PC-3 (cell line): ENCODE results near the gene ISCA2. TPM values are rescaled to one million over a fixed set of nuclear protein-coding genes. Genes with fewer than 3 reads are reported as not detected.

Source experiments
- ATAC-seq: fragments of 200-7000 bp; cut with Tn5 transposase; 2 replicates; pipeline ENCODE4 v1.9.1; 2020; ENCODE audit warnings: mild to moderate bottlenecking, moderate library complexity
- BruUV-seq: library from RNA; stranded (reverse); fragments of 400-500 nt; replicated peaks from 2 replicates; lab custom pipeline; 2021; lab: Mats Ljungman, UMichigan
- CTCF ChIA-PET: fragments of 300-600 bp; sonication (Branson Sonifier 250); formaldehyde crosslinking; loops from one replicate; lab custom pipeline; 2022; ENCODE audit warnings: antibody characterized with exemption; lab: Charles Lee
- POLR2A ChIA-PET: fragments of 300-600 bp; sonication (Branson Sonifier 250); formaldehyde crosslinking; loops from one replicate; lab custom pipeline; 2022; ENCODE audit warnings: antibody characterized with exemption; ENCODE audit not compliant: unreplicated experiment; lab: Charles Lee
- DNase-seq: peaks from one replicate; pipeline ENCODE4 v3.0.0-alpha.2; 2015
- H2AFZ ChIP-seq: fragments of 300-600 bp; sonication (generic); 2 replicates; pipeline ENCODE4 v1.6.0; 2016; ENCODE audit warnings: antibody characterized with exemption, low read length
- H3F3A ChIP-seq: fragments of 300-600 bp; sonication (generic); one replicate; pipeline ENCODE4 v1.6.0; 2017; ENCODE audit warnings: antibody characterized with exemption, low read length, control low read depth, mild to moderate bottlenecking; ENCODE audit not compliant: unreplicated experiment
- H3K27ac ChIP-seq: fragments of 300-600 bp; sonication (generic); 2 replicates; pipeline ENCODE4 v1.5.1; 2016; ENCODE audit warnings: mild to moderate bottlenecking, low read length
- H3K27me3 ChIP-seq: fragments of 300-600 bp; sonication (generic); 2 replicates; pipeline ENCODE4 v1.6.1; 2016; ENCODE audit warnings: low read length, mixed read lengths
- H3K36me3 ChIP-seq: fragments of 300-600 bp; sonication (generic); 2 replicates; pipeline ENCODE4 v1.6.1; 2016; ENCODE audit warnings: low read depth, mixed run types, low read length, mixed read lengths
- H3K4me1 ChIP-seq: fragments of 300-600 bp; sonication (generic); 2 replicates; pipeline ENCODE4 v1.5.1; 2016; ENCODE audit warnings: low read length; ENCODE audit not compliant: insufficient read depth
- H3K4me2 ChIP-seq: fragments of 300-600 bp; sonication (generic); 2 replicates; pipeline ENCODE4 v1.6.0; 2016; ENCODE audit warnings: low read length
- H3K4me3 ChIP-seq: fragments of 300-600 bp; sonication (generic); 2 replicates; pipeline ENCODE4 v1.5.1; 2016; ENCODE audit warnings: mild to moderate bottlenecking, low read length, mixed read lengths
- H3K79me2 ChIP-seq: fragments of 300-600 bp; sonication (generic); 2 replicates; pipeline ENCODE4 v1.6.1; 2017; ENCODE audit warnings: low read length, mixed read lengths
- H3K9ac ChIP-seq: fragments of 300-600 bp; sonication (generic); 2 replicates; pipeline ENCODE4 v1.6.0; 2016; ENCODE audit warnings: mild to moderate bottlenecking, low read length
- H3K9me2 ChIP-seq: fragments of 300-600 bp; sonication (generic); replicated peaks from 2 replicates; pipeline ENCODE4 v1.6.1; 2016; ENCODE audit warnings: mixed run types, low read length, mixed read lengths
- H3K9me3 ChIP-seq: fragments of 300-600 bp; sonication (generic); 2 replicates; pipeline ENCODE4 v1.6.1; 2016; ENCODE audit warnings: low read length, mixed read lengths
- H4K20me1 ChIP-seq: fragments of 300-600 bp; sonication (generic); 2 replicates; pipeline ENCODE4 v1.6.1; 2016; ENCODE audit warnings: low read length, mixed read lengths
- CTCF ChIP-seq: fragments of 300-600 bp; sonication (generic); conservative IDR thresholded peaks from 2 replicates; pipeline ENCODE4 v1.5.1; 2017; ENCODE audit warnings: antibody characterized with exemption, low read depth, mild to moderate bottlenecking, low read length
- EZH2 ChIP-seq: fragments of 300-600 bp; sonication (generic); IDR thresholded peaks from one replicate; pipeline ENCODE4 v1.6.1; 2017; ENCODE audit warnings: antibody characterized with exemption, mild to moderate bottlenecking, low read length; ENCODE audit not compliant: unreplicated experiment
- EZH2phosphoT487 ChIP-seq: fragments of 300-600 bp; sonication (generic); IDR thresholded peaks from 2 replicates; pipeline ENCODE4 v1.6.1; 2018; ENCODE audit warnings: mild to moderate bottlenecking, antibody characterized with exemption, low read length, borderline replicate concordance
- intact Hi-C: fragments of 100-400 bp; cut with micrococcal nuclease; formaldehyde crosslinking; loops from 2 replicates; pipeline ENCODE4 v1.9.0; 2023
- total RNA-seq: library from RNA; depleted of rRNA; stranded (reverse); fragments of >200 nt; gene quantifications from 2 replicates; pipeline ENCODE4 v1.2.3, GENCODE V29; 2014

ISCA2 gene
- total RNA-seq, 1 experiment from 2014 or later: 30.1 TPM

DNA sequence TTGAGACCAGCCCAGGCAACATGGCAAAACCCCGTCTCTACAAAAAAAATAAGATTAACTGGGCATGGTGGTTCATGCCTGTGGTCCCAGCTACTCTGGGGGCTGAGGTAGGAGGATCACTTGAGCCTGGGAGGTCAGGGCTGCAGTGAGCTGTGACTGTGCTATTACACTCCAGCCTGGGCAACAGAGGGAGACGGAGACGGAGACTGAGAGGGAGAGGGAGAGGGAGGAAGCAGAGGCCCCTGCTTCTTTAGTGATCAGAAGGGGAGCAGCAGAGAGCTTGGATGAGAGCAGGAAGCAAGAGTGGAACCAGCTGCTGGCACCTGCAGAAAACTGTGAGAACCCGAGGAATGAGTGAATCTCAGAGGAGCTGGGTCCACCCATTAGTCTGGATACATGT is 45.9 kb downstream of the ISCA2 start:
- H3K36me3 ChIP-seq: no peaks in the 10 kb centered on the region
- ChIA-PET CTCF (no interaction called here), POLR2A (no interaction called here)
- intact Hi-C loops: no loop called here
- H3K9me3 ChIP-seq: no peaks in the 10 kb centered on the region
- no peak for TF ChIP-seq EZH2
- TF ChIP-seq CTCF: no peak
- TF ChIP-seq EZH2phosphoT487: no peak
- H3K27ac ChIP-seq: no peak overlapping the region
- ATAC-seq (no peak), DNase-seq (no peak)
- H2AFZ ChIP-seq: no peak overlapping the region
- H3K27me3 ChIP-seq: no peaks in the 10 kb centered on the region
- H3K4me3 ChIP-seq: no peak overlapping the region
- no peaks in the 10 kb centered on the region for H3K79me2 ChIP-seq
- no peaks in the 10 kb centered on the region for H4K20me1 ChIP-seq
- no peaks in the 10 kb centered on the region for H3K9me2 ChIP-seq
- no peaks in the 10 kb centered on the region for H3F3A ChIP-seq
- no peaks in the 10 kb centered on the region for H3K4me1 ChIP-seq
- no peak overlapping the region for H3K9ac ChIP-seq
- H3K4me2 ChIP-seq: no peak overlapping the region
- no TSS peak for BruUV-seq

DNA sequence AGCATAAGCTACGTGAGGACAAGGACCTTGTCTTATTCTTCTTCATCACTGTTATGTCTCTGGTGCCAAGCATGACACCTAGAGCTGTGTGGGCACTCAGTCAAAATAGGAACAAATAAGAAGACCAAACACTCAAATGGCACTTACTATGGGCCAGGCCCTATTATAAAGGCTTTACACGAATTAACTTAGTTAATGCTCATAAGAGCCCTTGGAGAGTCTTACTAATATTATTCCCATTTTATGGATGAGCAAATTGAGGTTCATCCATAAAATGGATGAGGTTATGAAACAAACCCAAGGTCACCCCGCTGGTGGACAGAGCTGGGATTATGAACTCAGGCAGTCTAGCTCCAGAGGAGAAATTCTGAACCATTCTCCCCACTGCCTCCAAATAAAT is 47.7 kb downstream of the ISCA2 start:
- BruUV-seq: no TSS peak
- Histone ChIP-seq H3F3A (no peaks in the 10 kb centered on the region), H3K9me3 (no peaks in the 10 kb centered on the region), H3K36me3 (no peaks in the 10 kb centered on the region), H3K79me2 (no peaks in the 10 kb centered on the region), H2AFZ (no peak overlapping the region), H4K20me1 (no peaks in the 10 kb centered on the region), H3K4me1 (no peaks in the 10 kb centered on the region), H3K9ac (no peak overlapping the region), H3K27ac (no peak overlapping the region), H3K9me2 (no peaks in the 10 kb centered on the region), H3K27me3 (no peaks in the 10 kb centered on the region), H3K4me2 (no peak overlapping the region), H3K4me3 (no peak overlapping the region)
- intact Hi-C loops: no loop called here
- CTCF ChIA-PET: no interaction called here
- POLR2A ChIA-PET: no interaction called here
- TF ChIP-seq CTCF (no peak), EZH2 (no peak), EZH2phosphoT487 (no peak)
- ATAC-seq (no peak), DNase-seq (no peak)

- H3K9me3 ChIP-seq: no peaks in the 10 kb centered on the region
- H3K4me1 ChIP-seq: no peaks in the 10 kb centered on the region
- ChIA-PET CTCF (no interaction called here), POLR2A (no interaction called here)
- no peaks in the 10 kb centered on the region for H3K36me3 ChIP-seq
- TF ChIP-seq EZH2 (no peak), CTCF (no peak), EZH2phosphoT487 (no peak)
- no peak overlapping the region for H3K4me3 ChIP-seq
- no peaks in the 10 kb centered on the region for H3K79me2 ChIP-seq
- H3K9me2 ChIP-seq: no peaks in the 10 kb centered on the region
- ATAC-seq: no peak
- H3K9ac ChIP-seq: no peak overlapping the region
- H3F3A ChIP-seq: no peaks in the 10 kb centered on the region
- H3K27ac ChIP-seq: no peak overlapping the region
- no peaks in the 10 kb centered on the region for H4K20me1 ChIP-seq
- H3K27me3 ChIP-seq: no peaks in the 10 kb centered on the region
- no peak overlapping the region for H3K4me2 ChIP-seq
- BruUV-seq: no TSS peak
- no peak for DNase-seq
- no peak overlapping the region for H2AFZ ChIP-seq
- intact Hi-C loops: no loop called here
Observed at GRCh38 chr14:74542056-74542685, 48.6 kb downstream of the ISCA2 start.
